Transverse colon (tissue), 4 donors: ENCODE results near the gene CCM2.

Experiments
- EP300 ChIP-seq: sonication (generic); formaldehyde crosslinking; IDR thresholded peaks from one replicate; pipeline ENCODE4 v1.6.1; 2017; ENCODE audit warnings: antibody characterized with exemption, low read depth
- POLR2A ChIP-seq: fragments of 450-650 bp; IDR thresholded peaks from one replicate; pipeline ENCODE4 v1.6.1; 2016; ENCODE audit warnings: antibody characterized with exemption, mild to moderate bottlenecking, moderate library complexity
- POLR2AphosphoS5 ChIP-seq, 3 donors: sonication (generic); formaldehyde crosslinking; IDR thresholded peaks; one replicate each; pipeline ENCODE4 v1.6.1; 2016; ENCODE audit warnings: antibody characterized with exemption in 3 of 3
- TF ChIP-seq, protein P1 (sequence below), 5 experiments: fragments of 200-600 bp in 3 of 5; fragments of 450-650 bp in 2 of 5; sonication (generic) in 3 of 5; IDR thresholded peaks; 1 replicate in 2 of 5; 2 replicates in 3 of 5; pipeline ENCODE4 v1.5.1; 2016 to 2017; ENCODE audit warnings: antibody characterized with exemption in 5 of 5, inconsistent platforms in 3 of 5, mild to moderate bottlenecking in 2 of 5, moderate library complexity in 1 of 5

DNA sequence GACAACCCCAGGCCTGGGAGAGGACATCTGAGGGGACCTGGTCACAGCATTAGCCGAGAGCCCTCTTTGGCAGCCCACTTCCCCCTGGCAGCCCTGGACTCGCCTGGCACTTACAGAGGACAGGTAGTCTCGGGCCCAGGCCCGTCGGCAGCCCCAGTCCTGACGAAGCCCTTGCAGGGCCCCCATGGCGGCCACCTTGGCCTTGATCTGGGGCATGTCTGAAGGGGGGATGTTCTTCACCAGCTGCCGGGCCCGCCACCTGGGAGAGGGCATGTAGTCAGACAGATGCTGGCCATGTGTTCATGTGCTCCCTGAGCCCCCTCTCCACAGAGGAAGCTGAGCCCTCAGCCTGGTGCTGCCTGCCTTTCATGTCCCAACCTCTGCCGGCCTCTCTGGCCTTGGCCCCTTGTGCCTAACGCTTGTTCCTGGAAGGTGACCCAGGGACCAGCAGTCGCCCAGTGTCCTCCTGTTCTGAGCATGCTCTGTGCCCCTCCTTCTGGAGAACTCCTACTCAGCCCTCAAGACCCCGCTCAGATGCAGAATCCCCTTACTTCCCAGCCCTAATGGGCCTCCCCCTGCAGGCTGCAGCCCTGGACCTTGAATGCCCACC is 35.1 kb upstream of the CCM2 start:
- TF ChIP-seq POLR2A, result no peak
- TF ChIP-seq, protein P1, sequence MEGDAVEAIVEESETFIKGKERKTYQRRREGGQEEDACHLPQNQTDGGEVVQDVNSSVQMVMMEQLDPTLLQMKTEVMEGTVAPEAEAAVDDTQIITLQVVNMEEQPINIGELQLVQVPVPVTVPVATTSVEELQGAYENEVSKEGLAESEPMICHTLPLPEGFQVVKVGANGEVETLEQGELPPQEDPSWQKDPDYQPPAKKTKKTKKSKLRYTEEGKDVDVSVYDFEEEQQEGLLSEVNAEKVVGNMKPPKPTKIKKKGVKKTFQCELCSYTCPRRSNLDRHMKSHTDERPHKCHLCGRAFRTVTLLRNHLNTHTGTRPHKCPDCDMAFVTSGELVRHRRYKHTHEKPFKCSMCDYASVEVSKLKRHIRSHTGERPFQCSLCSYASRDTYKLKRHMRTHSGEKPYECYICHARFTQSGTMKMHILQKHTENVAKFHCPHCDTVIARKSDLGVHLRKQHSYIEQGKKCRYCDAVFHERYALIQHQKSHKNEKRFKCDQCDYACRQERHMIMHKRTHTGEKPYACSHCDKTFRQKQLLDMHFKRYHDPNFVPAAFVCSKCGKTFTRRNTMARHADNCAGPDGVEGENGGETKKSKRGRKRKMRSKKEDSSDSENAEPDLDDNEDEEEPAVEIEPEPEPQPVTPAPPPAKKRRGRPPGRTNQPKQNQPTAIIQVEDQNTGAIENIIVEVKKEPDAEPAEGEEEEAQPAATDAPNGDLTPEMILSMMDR (IDR thresholded peaks at IDR 0.05), result no peak
- TF ChIP-seq POLR2AphosphoS5 (IDR thresholded peaks at IDR 0.05), result no peak
- no peak for TF ChIP-seq EP300
